Skin of body (tissue), 2 donors: Measurements from ENCODE around the gene BDP1. TPM values are rescaled to one million over a fixed set of nuclear protein-coding genes. Genes with fewer than 3 reads are reported as not detected.

Source experiments
- small RNA-seq: library from RNA; depleted of rRNA; stranded (forward); fragments of <200 nt; gene quantifications from one replicate; pipeline ENCODE3, GENCODE V24; 2014; ENCODE audit warnings: low replicate concordance
- total RNA-seq: library from RNA; depleted of rRNA; stranded (reverse); fragments of >200 nt; gene quantifications from one replicate; pipeline ENCODE4 v1.2.3, GENCODE V29; 2014

The BDP1 gene
- total RNA-seq, 1 donor from 2014 or later: 42.2 TPM

Small RNA genes within 50 kb of the gene (small RNA-seq; reads per million reads assigned to genes)
- gene HMGN1P12: not detected

Other genes with a start within 250 kb of the BDP1 start
- 25.5 TPM for gene MCCC2, start 131.7 kb downstream of the BDP1 start, total RNA-seq